HuH-7 (cell line): Measurements from ENCODE around the gene HNRNPM.
"Not testable (repeated sequence)": the region's sequence is repeated elsewhere in the genome, so short reads cannot be mapped to it uniquely, and the experiment has no call there.

Experiments used
- DNase-seq: peaks from one replicate; pipeline ENCODE4 v3.0.0; 2011; ENCODE audit warnings: low spot score

HNRNPM gene

DNA sequence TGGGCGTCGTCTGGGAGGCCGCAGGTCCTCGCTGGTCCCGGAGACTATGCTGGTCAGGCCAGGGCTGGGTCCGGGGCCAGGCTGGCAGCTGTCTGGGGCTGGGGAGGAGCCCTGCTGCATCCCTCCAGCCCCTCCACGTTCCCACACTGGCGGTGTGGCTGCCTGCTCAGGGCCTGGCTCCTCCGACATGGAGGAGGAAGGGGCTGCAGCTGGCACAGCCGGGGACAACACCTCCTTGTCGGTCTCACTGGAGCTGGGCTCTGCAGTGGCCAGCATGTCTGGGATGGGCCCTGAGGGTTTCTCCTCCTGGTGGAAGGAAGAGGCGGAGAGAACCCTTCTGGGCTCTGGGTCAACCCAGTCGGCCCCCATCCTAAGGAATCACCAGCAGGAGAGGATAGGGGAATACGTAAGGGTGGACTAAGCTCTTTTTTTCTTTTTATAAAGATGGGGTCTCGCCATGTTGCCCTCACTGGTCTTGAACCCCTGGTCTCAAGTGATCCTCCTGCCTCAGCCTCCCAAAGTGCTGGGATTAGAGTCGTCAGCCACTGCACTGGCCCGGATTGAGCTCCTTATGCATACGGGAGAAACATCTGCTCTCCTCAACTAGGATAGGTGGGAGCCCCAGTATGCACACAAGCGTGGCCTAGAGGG lies 68.4 kb downstream of the HNRNPM start:
- DNase-seq, result no peak

DNA sequence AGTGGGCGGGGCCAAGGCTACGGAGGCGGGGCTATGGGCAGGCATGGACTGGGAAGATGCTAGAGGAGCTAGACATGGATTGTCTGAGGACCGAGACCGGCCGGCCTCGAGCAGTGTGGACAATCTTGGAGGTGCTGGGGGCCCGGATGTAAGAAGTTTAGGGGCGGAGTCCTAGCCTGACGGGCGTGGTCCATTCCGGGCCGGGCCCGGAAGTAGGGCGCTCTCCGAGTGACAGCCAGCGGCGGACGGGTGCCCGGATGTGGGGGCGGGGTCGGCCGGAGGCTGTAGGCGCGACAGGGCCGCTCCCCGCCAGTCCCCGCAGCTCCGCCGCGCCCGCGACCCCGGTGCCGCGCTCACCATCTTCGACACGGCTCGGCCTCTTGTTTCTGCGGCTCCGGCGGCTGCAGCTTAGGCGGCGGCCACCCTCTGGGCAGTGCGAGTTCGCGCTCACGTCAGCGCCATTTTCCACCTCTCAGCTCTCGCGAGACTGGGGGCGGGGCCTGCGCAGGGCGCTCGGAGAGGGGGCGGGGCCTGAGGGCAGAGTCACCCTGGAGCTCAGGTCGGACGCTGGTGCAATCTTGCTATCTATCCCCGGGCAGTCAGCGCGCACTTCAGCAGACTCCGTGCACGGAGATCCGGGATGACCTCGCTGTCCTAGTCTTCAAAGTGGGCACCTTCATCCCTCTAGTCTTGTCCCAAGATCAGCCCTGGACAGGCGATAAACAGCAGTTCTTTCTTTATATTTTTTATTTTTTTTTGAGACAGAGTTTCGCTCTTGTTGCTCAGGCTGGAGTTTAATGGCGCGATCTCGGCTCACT lies 69.1 kb downstream of the HNRNPM start, which contains the start of gene ZNF414:
TSS of gene ZNF414 (minus strand) at position 481 of the 818 bp plus-strand sequence. CDS start at position 360, 121 bp downstream.
- DNase-seq, result peak; percentile 94

DNA sequence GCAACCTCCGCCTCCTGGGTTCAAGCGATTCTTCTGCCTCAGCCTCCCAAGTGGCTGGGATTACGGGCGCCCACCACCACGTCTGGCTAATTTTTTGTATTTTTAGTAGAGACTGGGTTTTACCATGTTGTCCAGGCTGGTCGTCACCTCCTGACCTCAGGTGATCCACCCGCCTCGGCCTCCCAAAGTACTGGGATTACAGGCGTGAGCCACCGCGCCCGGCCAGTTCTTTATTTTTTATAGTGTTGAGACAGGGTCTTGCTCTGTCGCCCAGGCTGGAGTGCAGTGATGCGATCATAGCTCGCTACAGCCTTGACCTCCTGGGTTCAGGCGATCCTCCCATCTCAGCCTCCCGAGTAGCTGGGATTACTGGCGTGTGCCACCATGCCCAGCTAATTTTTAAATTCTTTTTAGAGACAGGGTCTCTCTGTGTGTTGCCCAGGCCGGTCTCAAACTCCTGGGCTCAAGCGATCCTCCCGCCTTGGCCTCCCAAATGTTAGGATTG lies 69.8 kb downstream of the HNRNPM start:
- not testable (repeated sequence) for DNase-seq

DNA sequence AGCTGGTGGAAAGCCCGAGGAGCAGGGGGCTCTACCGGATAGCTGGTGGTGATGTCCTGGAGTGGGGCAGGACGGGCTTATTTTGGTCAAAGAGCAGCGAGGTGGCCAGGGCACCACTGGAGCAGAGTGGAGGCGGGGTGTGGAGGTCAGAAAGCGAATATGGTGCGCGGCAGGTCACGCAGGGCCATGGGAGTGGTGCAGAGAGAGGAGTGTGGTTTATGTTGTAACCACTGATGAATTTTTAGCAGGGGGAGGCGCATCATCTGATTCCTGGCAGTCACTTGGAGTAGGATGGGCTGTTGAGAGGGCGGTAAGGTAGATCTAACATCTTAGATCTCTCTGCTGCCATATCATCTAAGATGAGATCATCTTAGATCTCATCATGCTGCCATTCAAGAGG lies 70.5 kb downstream of the HNRNPM start:
- no peak for DNase-seq

DNA sequence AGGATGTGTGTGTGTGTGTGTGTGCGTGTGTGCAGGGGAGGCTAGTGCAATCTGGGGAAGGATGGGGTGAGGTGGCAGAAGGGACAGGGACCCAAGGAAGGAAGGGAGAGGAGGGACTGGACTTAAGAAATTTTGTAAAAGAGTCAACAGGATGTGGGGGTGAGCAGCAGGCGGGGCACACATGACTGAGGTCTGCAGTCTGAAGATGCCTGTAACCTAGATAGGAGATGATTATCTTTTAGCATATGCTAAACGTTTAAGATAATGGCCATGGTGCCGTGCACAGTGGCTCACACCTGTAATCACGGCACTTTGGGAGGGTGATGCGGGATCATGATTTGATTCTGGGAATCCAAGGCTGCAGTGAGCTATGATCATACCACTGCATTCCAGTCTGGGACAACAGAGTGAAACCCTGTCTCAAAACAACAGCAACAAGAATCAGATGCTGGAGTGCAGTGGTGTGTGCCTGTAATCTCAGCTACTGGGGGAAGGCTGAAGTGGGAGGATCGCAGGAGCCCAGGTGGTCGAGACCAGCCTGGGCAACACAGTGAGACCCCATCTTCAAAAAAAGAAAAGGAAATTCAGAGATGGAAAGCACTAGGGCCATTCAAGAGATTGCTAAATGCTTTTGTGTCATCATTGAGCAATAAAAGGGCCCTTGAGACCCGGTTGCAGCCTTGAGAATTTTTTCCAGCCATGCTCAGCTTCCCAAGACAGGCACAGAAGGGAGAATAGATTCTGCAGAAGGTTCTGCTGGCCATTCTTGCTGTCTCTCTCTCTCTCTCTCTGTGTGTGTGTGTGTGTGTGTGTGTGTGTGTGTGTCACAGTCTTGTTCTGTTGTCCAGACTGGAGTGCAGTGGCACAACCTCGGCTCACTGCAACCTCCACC lies 73.0 kb downstream of the HNRNPM start:
- DNase-seq, result no peak

DNA sequence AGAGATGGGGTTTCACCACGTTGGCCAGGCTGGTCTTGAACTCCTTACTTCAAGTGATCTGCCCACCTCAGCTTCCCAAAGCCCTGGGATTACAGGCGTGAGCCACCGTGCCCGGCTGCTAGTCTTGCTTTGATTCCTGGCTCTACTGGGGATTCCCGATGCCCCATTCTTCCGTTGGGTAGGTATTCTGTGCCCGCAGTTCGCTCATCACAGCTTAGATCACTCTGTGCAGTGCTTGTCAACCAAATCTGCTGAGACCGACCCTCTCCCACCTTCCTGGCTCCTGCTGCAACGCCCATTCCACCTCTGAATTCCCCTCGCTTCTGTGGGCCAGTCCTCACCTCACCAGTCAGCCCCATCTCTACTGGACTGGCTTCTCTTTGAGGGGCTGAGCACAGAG lies 73.8 kb downstream of the HNRNPM start:
- DNase-seq, result no peak

DNA sequence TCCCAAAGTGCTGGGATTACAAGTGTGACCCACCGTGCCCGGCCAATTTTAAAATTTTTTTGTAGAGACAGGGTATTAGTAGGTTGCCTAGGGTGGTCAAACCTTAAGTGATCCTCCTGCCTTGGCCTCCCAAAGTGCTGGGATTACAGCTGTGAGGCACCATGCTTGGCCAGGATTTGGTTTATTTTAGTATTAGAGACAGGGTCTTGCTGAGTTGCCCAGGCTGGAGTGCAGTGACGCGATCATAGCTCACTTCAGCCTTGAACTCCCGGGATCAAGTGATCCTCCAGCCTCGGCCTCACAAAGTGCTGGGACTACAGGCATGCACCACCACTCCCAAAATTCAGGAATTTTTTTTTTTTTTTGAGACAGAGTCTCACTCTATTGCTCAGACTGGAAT lies 74.6 kb downstream of the HNRNPM start:
- DNase-seq, result no peak

DNA sequence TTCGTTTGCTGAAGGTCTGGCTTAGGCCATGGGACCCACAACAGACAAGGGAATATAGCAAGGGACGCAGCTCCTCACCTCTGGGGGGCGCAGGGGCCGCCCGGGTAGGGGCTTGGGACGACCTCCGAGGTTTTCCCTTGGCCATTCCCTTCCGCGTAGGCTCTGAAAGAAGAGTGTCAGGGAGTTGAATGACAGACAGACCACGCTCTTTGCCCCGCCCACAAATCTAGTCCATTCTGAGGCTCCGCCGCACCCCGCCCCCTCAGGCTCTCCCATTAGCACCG lies 80.6 kb downstream of the HNRNPM start:
- peak; percentile 92 for DNase-seq

DNA sequence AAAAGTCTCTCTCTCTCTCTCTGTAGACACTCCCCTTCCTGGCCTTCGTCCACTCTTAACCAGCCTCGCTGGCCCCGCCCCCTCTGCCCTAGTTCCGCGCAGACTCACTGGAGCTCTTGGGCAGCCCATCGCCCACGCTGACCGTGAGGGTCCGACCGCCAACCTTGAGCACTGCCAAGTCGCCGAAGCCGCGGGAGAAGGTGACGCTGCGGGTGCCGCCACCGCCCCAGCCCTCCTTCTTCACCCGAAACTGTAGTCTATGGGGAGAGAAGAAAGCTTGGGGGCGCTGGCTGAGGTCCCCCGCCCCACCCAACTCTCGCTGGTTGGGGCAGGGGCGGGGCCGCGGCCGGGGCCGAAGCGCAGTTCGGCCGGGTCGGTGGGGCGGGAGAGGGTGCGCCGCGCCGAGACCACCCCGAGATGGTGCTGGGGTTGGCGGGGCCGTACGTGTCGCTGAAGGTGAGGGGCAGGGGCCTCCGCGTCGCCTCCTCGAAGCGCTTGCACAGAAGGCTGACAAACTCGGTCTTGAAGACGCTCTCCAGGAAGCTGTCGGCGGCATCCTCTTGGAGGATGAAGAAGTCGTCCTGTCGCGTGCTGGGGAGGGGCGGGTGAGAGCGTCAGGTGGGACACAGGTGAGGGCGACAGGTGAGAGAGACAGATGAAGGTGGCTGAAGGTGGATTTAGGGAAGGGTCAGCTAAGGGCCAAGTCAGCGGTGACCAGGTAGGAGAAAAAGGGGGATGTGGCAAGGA lies 81.7 kb downstream of the HNRNPM start:
- DNase-seq, result peak; percentile 82

DNA sequence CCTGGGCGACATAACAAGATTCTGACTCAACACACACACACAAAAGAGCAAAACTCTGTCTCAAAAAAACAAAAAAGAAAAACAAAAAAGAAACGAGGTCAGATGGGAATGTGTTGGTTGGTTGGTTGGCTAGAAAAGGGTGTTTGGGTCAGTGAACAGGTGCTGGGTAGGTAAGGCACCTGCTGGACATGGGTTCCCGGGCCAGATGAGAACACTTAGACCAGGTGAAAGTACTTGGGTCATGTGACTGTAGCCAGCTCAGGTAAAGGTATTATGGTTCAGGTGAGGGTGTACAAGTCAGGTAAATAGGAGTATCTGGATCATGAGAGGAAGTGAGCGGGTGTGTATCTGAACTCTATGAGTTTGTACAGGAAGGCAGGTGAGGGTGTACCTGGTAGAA lies 83.7 kb downstream of the HNRNPM start:
- DNase-seq, result no peak

DNA sequence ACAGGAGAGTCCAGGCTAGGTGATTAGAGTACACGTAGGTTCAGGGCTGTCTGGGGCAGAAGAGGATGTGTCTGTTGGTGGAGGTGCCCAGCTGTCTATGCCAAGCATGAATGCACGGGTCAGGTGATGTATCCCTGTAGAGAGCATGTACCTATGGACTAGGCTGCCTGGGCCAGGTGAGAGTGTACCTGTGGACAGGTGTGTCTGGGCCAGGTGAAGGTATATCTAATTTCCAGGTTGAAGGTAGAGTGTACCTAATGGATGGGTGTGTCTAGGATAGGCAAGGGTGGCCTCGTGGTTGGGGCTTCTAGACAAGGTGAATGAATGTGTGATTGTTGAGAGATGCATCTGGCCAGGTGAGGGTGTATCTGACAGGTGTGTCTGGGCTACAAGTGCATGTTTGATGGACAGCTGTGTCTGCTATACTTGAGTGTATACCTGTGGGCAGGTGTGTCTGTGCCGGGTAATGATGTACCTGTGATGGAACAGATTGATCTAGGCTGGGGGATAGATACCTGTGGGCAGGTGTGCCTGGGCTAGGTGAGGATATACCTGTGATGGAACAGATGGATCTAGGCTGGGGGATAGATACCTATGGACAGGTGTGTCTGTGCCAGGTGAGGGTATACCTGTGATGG lies 84.7 kb downstream of the HNRNPM start:
- no peak for DNase-seq

DNA sequence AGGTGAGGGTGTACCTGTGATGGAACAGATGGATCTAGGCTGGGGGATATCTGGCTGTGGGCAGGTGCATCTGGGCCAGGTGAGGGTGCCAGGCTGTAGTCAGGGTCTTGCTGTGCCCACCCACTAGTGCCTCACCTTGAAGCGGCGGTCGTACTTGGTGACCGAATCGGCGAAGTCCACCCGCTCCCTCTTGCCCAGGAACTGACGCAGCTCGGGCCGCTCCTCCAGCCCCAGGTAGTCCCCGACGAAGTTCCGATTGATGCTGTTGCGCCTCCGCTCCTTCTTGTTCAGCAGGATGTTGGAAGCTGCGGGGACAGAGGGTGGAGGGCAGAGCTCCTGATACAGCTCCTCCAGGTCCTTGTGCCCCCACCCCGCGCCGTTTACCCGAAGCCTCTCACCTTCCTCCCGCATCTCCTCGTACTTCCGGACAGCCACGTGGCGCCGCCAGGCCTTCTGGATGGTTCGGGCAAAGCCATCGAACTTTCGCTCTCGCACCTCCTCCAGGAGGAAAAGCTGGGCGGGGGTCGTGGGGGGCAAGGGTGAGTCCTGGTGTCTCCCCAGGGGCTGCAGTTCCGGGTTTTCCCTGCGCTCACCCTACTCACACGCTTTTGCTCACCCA lies 85.4 kb downstream of the HNRNPM start:
- DNase-seq, result no peak

DNA sequence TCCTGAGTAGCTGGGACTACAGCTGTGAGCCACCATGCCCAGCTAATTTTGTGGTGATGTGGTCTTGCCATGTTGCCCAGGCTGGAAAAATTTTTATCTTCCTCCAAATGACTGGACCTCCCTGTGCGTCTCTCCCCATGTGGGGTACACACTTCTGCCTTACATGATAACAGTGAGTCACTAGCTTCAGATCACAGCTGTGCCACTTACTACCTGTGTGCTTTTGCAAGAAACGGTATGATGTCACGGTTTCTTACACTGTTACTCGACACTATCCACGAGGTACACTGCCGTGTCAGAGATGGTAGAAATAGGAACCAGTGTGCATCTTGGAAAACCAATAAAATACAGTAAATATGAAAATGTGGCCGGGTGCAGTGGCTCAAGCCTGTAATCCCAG lies 86.7 kb downstream of the HNRNPM start:
- no peak for DNase-seq

DNA sequence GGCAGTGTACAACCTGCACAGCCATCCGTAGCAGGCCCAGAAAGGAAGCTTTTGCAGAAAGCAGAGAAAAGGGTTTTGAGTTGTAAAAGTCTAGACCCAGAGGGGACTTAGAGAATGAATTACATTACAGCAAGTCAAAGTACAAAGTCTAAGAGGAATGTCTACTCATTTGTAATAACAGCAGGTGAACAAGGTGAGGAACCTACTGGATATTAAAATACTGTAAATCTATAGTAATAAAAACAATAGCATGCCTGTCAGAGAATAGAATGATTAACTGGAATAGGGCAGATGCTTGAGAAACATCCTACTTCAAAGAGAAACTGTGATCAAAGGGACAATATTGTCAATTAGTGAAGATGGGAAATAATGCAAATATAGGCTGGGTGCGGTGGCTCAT lies 87.5 kb downstream of the HNRNPM start:
- DNase-seq, result no peak

DNA sequence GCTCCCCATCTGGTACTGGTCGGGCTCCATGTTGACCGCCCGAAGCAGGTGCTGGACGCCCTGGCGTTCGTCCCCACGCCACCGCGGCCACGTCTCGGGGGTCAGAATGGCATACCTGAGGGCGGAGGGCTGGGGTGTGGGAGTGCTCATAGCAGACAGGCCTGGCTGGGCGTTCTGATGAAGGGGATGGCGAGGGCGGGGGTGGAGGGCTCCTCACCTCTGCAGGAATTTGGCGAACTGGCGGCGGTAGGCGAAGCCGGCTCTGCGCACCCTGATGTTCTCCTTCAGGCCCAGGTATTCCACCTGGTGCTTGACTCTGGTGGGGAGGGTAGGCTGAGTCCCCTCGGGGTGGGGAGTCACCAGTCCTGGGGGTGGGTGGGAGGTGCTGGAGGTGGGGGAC lies 91.5 kb downstream of the HNRNPM start:
- no peak for DNase-seq

DNA sequence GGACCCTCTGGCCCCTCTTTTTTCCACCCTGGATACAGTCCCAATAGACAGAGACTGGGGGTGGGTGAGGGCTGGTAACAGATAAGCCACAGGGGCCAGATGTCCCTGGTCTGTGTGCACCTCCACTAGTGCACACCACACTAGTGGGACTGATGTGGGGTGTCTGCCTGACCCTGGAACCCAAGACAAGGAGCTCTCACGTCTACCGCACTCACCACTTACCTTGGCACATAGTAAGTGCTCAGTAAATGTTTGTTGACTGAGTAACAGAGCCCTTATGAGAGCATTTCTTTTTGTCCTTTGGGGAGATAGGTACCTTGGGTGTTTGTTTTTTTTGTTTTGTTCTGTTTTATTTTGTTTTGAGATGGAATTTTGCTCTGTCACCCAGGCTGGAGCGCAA lies 92.3 kb downstream of the HNRNPM start:
- no peak for DNase-seq
